C4-2B (cell line): ENCODE measurements around the gene ATXN1L.

Experiments used
- CTCF ChIP-seq: fragments of 450-650 bp; conservative IDR thresholded peaks from 2 replicates; pipeline ENCODE4 v1.5.1; 2017; ENCODE audit warnings: mild to moderate bottlenecking
- ZFX ChIP-seq: fragments of 450-650 bp; IDR thresholded peaks from 2 replicates; pipeline ENCODE4 v1.6.1; 2017

- no peak for TF ChIP-seq CTCF
- no peak for TF ChIP-seq ZFX
These were observed 10.3 kb downstream of the ATXN1L start for GRCh38 chr16:71855937-71856662.
